HCT116 (cell line): ENCODE results near the gene OR52A5. TPM values are rescaled to one million over a fixed set of nuclear protein-coding genes. Genes with fewer than 3 reads are reported as not detected.
A peak's percentile ranks its signal among the peaks of the same experiment; 100 is the strongest.

ENCODE experiments used
- ATAC-seq: fragments of 200-7000 bp; cut with Tn5 transposase; 2 replicates; pipeline ENCODE4 v1.9.1; 2020; ENCODE audit warnings: mild to moderate bottlenecking, moderate library complexity
- BruUV-seq: library from RNA; stranded (reverse); fragments of 400-500 nt; replicated peaks from 2 replicates; lab custom pipeline; 2021; lab: Mats Ljungman, UMichigan
- CTCF ChIA-PET: fragments of 300-600 bp; sonication (Branson Sonifier 250); formaldehyde crosslinking; loops from one replicate; lab custom pipeline; 2021; ENCODE audit warnings: antibody characterized with exemption; lab: Charles Lee
- POLR2A ChIA-PET: fragments of 300-600, 350-600 bp; sonication (Branson Sonifier 250); formaldehyde crosslinking; loops from one replicate; lab custom pipeline; 2021; ENCODE audit warnings: antibody characterized with exemption; lab: Charles Lee
- RAD21 ChIA-PET, 2 experiments: fragments of 300-600 bp; sonication (Branson Sonifier 250); formaldehyde crosslinking; loops; one replicate each; lab custom pipeline; 2023; ENCODE audit warnings: low total read pairs in 2 of 2; ENCODE audit not compliant: uncharacterized antibody in 2 of 2, unreplicated experiment in 2 of 2, low non-redundant PET in 1 of 2; lab: Charles Lee
- DNase-seq: peaks from one replicate; pipeline ENCODE4 v3.0.0-alpha.2; 2010; ENCODE audit warnings: low read depth, low spot score
- H2AFZ ChIP-seq: fragments of 200-600 bp; shearing (Covaris generic), sonication (generic); 2 replicates; pipeline ENCODE4 v1.6.1; 2017; ENCODE audit warnings: low read depth, mixed run types, mixed read lengths, antibody characterized with exemption, low read length; ENCODE audit not compliant: poor library complexity, severe bottlenecking
- H3K27ac ChIP-seq: 2 replicates; pipeline ENCODE4 v1.5.1; 2012; ENCODE audit warnings: low read depth, low read length
- H3K27me3 ChIP-seq: fragments of 200-600 bp; sonication (generic); 2 replicates; pipeline ENCODE4 v1.6.1; 2016; ENCODE audit warnings: mixed run types, low read length, mixed read lengths; ENCODE audit not compliant: insufficient read depth
- H3K36me3 ChIP-seq, 2 experiments: fragments of 200-500 bp in 1 of 2; fragments of 200-600 bp in 1 of 2; sonication (Bioruptor generic) in 1 of 2; sonication (generic) in 1 of 2; 2 replicates each; pipeline versions ENCODE4 v1.5.1 to v1.6.1; 2014 to 2016; ENCODE audit warnings: low read length in 2 of 2, inconsistent platforms in 1 of 2, mixed read lengths in 1 of 2, mixed run types in 1 of 2; ENCODE audit not compliant: insufficient read depth in 2 of 2, control insufficient read depth in 1 of 2
- H3K4me1 ChIP-seq, 2 experiments: fragments of 200-600 bp in 1 of 2; sonication (generic) in 1 of 2; 2 replicates each; pipeline versions ENCODE4 v1.5.1 to v1.6.1; 2012 to 2017; ENCODE audit warnings: low read length in 2 of 2, inconsistent platforms in 1 of 2, mild to moderate bottlenecking in 1 of 2, mixed read lengths in 1 of 2, mixed run types in 1 of 2, moderate library complexity in 1 of 2; ENCODE audit not compliant: insufficient read depth in 2 of 2, control insufficient read depth in 1 of 2
- H3K4me2 ChIP-seq: fragments of 200-600 bp; sonication (generic); 2 replicates; pipeline ENCODE4 v1.6.1; 2017; ENCODE audit warnings: mixed run types, low read length, mixed read lengths
- H3K4me3 ChIP-seq, 2 experiments: fragments of 200-600 bp in 1 of 2; sonication (generic) in 1 of 2; replicated peaks in 1 of 2; 2 replicates each; pipeline ENCODE4 v1.5.1; 2011 to 2016; ENCODE audit warnings: low read length in 2 of 2, control low read depth in 1 of 2, low read depth in 1 of 2, mild to moderate bottlenecking in 1 of 2, mixed read lengths in 1 of 2, mixed run types in 1 of 2
- H3K79me2 ChIP-seq: fragments of 200-600 bp; sonication (generic); 2 replicates; pipeline ENCODE4 v1.6.1; 2017; ENCODE audit warnings: mild to moderate bottlenecking, mixed run types, low read length, moderate library complexity, mixed read lengths; ENCODE audit not compliant: insufficient read depth
- H3K9ac ChIP-seq: fragments of 200-600 bp; sonication (generic); 2 replicates; pipeline ENCODE4 v1.6.1; 2016; ENCODE audit warnings: low read length, mixed read lengths
- H3K9me2 ChIP-seq: fragments of 200-600 bp; sonication (generic), shearing (Covaris generic); 2 replicates; pipeline ENCODE4 v1.6.1; 2017; ENCODE audit warnings: mixed run types, mild to moderate bottlenecking, moderate library complexity; ENCODE audit not compliant: insufficient read depth
- H3K9me3 ChIP-seq, 2 experiments: fragments of 200-500 bp in 1 of 2; fragments of 200-600 bp in 1 of 2; sonication (Bioruptor generic) in 1 of 2; sonication (generic) in 1 of 2; 2 replicates each; pipeline ENCODE4 v1.6.1; 2014 to 2017; ENCODE audit warnings: low read length in 2 of 2, mixed read lengths in 2 of 2, inconsistent platforms in 1 of 2, low read depth in 1 of 2, mild to moderate bottlenecking in 1 of 2, mixed run types in 1 of 2, moderate library complexity in 1 of 2; ENCODE audit not compliant: control insufficient read depth in 1 of 2, insufficient read depth in 1 of 2
- H4K20me1 ChIP-seq: fragments of 200-600 bp; sonication (generic), shearing (Covaris generic); 2 replicates; pipeline ENCODE4 v1.6.1; 2017; ENCODE audit warnings: mixed run types, mild to moderate bottlenecking, moderate library complexity; ENCODE audit not compliant: insufficient read depth
- CBX3 ChIP-seq: IDR thresholded peaks from 2 replicates; pipeline ENCODE4 v1.6.1; 2012; ENCODE audit warnings: low read depth
- EGR1 ChIP-seq: IDR thresholded peaks from 2 replicates; pipeline ENCODE4 v1.6.1; 2012; ENCODE audit warnings: low read depth
- EZH2phosphoT487 ChIP-seq: fragments of 200-600 bp; IDR thresholded peaks from 2 replicates; pipeline ENCODE4 v1.6.1; 2018; ENCODE audit warnings: antibody characterized with exemption, borderline replicate concordance
- FOSL1 ChIP-seq: IDR thresholded peaks from 2 replicates; pipeline ENCODE4 v1.6.1; 2012; ENCODE audit warnings: low read depth
- RAD21 ChIP-seq: IDR thresholded peaks from 2 replicates; pipeline ENCODE4 v1.6.1; 2012; ENCODE audit warnings: low read depth, mild to moderate bottlenecking
- SIN3A ChIP-seq: IDR thresholded peaks from 2 replicates; pipeline ENCODE4 v1.6.1; 2012; ENCODE audit warnings: low read depth
- SP1 ChIP-seq: IDR thresholded peaks from 2 replicates; pipeline ENCODE4 v1.6.1; 2012; ENCODE audit warnings: low read depth
- ZFX ChIP-seq: fragments of 450-650 bp; IDR thresholded peaks from 2 replicates; pipeline ENCODE4 v1.6.1; 2017
- ZNF274 ChIP-seq: fragments of 200-500 bp; sonication (Bioruptor generic); IDR thresholded peaks from 2 replicates; pipeline ENCODE4 v1.6.1; 2014; ENCODE audit warnings: mild to moderate bottlenecking, low read depth, low read length, inconsistent platforms
- intact Hi-C: fragments of 100-400 bp; cut with micrococcal nuclease; formaldehyde crosslinking; loops from 2 replicates; pipeline ENCODE4 v1.10.0; 2022
- total RNA-seq: library from RNA; stranded (reverse); gene quantifications from one replicate; pipeline ENCODE4 v1.2.1, GENCODE V29; 2021; ENCODE audit not compliant: unreplicated experiment
- TF ChIP-seq, protein P1 (sequence below): IDR thresholded peaks from 2 replicates; pipeline ENCODE4 v1.6.1; 2012; ENCODE audit warnings: low read depth

The OR52A5 gene
- total RNA-seq, 1 experiment from 2014 or later, result not detected

DNA sequence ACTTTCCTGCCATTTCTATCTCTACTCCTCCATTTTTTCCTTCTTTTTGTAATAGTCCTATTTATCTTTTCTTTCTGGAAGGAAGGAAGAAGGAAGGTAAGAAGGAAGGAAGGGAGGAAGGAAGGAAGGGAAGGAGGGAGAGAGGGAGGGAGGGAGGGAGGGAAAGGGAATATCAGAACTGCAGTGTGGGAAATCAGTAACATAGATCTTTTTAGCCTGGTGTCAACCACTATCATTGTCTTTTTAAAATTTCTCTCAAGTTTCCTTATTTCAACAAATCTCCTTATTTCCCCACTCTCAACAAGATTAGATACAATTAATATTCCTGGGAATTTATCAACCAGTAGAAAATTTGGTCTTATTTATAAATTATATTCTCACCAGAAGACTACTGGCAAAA lies 35.1 kb downstream of the OR52A5 start (continued):
- no peak for TF ChIP-seq EZH2phosphoT487
- TF ChIP-seq SP1, result no peak
- no peak for TF ChIP-seq SIN3A

DNA sequence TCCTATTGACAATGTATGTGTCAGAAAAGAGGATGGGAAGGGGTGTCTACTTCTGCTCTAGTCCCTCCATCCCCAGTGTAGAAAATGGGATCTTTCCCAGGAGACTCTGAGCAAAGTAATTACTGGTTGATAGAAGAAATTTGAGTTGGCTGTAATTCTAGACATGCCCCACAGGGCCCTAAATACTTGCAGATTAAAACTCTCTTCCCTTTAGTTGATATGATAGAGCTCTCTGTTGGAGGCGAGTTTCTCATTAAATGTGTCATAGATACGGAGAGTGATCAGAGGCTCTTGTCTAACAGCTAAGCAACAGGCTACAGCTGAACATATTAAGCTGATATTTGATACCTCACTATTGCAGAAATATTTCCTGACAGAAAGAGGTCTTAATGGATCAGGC lies 35.9 kb downstream of the OR52A5 start:
- intact Hi-C loops, result no loop called here
- CTCF ChIA-PET, result no interaction called here

More for the DNA sequence above, 35.9 kb downstream of the OR52A5 start:
- H3K4me2 ChIP-seq, result no peak overlapping the region
- no peaks in the 10 kb centered on the region for H3K36me3 ChIP-seq
- no peak overlapping the region for H3K27ac ChIP-seq
- no TSS peak for BruUV-seq
- no peak overlapping the region for H3K4me3 ChIP-seq
- no peaks in the 10 kb centered on the region for H3K9me2 ChIP-seq
- ChIA-PET RAD21 (no interaction called here), POLR2A (no interaction called here)
- no peak for TF ChIP-seq FOSL1
- TF ChIP-seq, protein P1, sequence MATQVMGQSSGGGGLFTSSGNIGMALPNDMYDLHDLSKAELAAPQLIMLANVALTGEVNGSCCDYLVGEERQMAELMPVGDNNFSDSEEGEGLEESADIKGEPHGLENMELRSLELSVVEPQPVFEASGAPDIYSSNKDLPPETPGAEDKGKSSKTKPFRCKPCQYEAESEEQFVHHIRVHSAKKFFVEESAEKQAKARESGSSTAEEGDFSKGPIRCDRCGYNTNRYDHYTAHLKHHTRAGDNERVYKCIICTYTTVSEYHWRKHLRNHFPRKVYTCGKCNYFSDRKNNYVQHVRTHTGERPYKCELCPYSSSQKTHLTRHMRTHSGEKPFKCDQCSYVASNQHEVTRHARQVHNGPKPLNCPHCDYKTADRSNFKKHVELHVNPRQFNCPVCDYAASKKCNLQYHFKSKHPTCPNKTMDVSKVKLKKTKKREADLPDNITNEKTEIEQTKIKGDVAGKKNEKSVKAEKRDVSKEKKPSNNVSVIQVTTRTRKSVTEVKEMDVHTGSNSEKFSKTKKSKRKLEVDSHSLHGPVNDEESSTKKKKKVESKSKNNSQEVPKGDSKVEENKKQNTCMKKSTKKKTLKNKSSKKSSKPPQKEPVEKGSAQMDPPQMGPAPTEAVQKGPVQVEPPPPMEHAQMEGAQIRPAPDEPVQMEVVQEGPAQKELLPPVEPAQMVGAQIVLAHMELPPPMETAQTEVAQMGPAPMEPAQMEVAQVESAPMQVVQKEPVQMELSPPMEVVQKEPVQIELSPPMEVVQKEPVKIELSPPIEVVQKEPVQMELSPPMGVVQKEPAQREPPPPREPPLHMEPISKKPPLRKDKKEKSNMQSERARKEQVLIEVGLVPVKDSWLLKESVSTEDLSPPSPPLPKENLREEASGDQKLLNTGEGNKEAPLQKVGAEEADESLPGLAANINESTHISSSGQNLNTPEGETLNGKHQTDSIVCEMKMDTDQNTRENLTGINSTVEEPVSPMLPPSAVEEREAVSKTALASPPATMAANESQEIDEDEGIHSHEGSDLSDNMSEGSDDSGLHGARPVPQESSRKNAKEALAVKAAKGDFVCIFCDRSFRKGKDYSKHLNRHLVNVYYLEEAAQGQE, result no peak
- no peak for TF ChIP-seq CBX3
- no peak for TF ChIP-seq ZNF274
- TF ChIP-seq RAD21, result no peak
- no peak for TF ChIP-seq EGR1
- no peak for TF ChIP-seq ZFX
- TF ChIP-seq EZH2phosphoT487, result no peak
- DNase-seq (no peak), ATAC-seq (peak; percentile 25)
- H4K20me1 ChIP-seq, result no peaks in the 10 kb centered on the region
- no peak overlapping the region for H3K9ac ChIP-seq
- no peaks in the 10 kb centered on the region for H3K79me2 ChIP-seq
- H3K27me3 ChIP-seq, result peaks cover 88% of the 10 kb centered on the region
- H2AFZ ChIP-seq, result no peak overlapping the region
- no peaks in the 10 kb centered on the region for H3K9me3 ChIP-seq
- no peaks in the 10 kb centered on the region for H3K4me1 ChIP-seq
